ENCODE measurements around the gene MAN2A1.

MAN2A1 gene

GRCh38 chr5:109862301-109862700 lies 172.6 kb downstream of the MAN2A1 start:
- H3K4me3 ChIP-seq (ENCODE audit: control insufficient read depth, low read depth, low read length), result no peak overlapping the region
- no peak for DNase-seq (ENCODE audit: low read depth)
- no peak for TF ChIP-seq CTCF (conservative IDR thresholded peaks at IDR 0.05; ENCODE audit: control insufficient read depth, insufficient read depth, low read depth, low read length)

- no peak overlapping the region for H3K4me3 ChIP-seq (ENCODE audit: control insufficient read depth, low read depth, low read length)
- DNase-seq (ENCODE audit: low read depth), result peak; percentile 80
- TF ChIP-seq CTCF (conservative IDR thresholded peaks at IDR 0.05; ENCODE audit: control insufficient read depth, insufficient read depth, low read depth, low read length), result no peak
Observed at GRCh38 chr5:109863752-109864151, 174.0 kb downstream of the MAN2A1 start.

- no peak for TF ChIP-seq CTCF (conservative IDR thresholded peaks at IDR 0.05; ENCODE audit: control insufficient read depth, insufficient read depth, low read depth, low read length)
- H3K4me3 ChIP-seq (ENCODE audit: control insufficient read depth, low read depth, low read length), result no peak overlapping the region
- DNase-seq (ENCODE audit: low read depth), result peak; percentile 99
Observed at GRCh38 chr5:109865637-109866036, 175.9 kb downstream of the MAN2A1 start.

GRCh38 chr5:109866051-109866450 lies 176.3 kb downstream of the MAN2A1 start:
- peak; percentile 86 for DNase-seq (ENCODE audit: low read depth)
- H3K4me3 ChIP-seq (ENCODE audit: control insufficient read depth, low read depth, low read length), result no peak overlapping the region
- no peak for TF ChIP-seq CTCF (conservative IDR thresholded peaks at IDR 0.05; ENCODE audit: control insufficient read depth, insufficient read depth, low read depth, low read length)

GRCh38 chr5:109868737-109869136 lies 179.0 kb downstream of the MAN2A1 start:
- no peak overlapping the region for H3K4me3 ChIP-seq (ENCODE audit: control insufficient read depth, low read depth, low read length)
- DNase-seq (ENCODE audit: low read depth), result peak; percentile 85
- no peak for TF ChIP-seq CTCF (conservative IDR thresholded peaks at IDR 0.05; ENCODE audit: control insufficient read depth, insufficient read depth, low read depth, low read length)

- no peak for DNase-seq (ENCODE audit: low read depth)
- H3K4me3 ChIP-seq (ENCODE audit: control insufficient read depth, low read depth, low read length), result no peak overlapping the region
- TF ChIP-seq CTCF (conservative IDR thresholded peaks at IDR 0.05; ENCODE audit: control insufficient read depth, insufficient read depth, low read depth, low read length), result no peak
Observed at GRCh38 chr5:109873687-109874086, 184.0 kb downstream of the MAN2A1 start.

GRCh38 chr5:109874108-109874507 lies 184.4 kb downstream of the MAN2A1 start:
- DNase-seq (ENCODE audit: low read depth), result no peak
- no peak for TF ChIP-seq CTCF (conservative IDR thresholded peaks at IDR 0.05; ENCODE audit: control insufficient read depth, insufficient read depth, low read depth, low read length)
- H3K4me3 ChIP-seq (ENCODE audit: control insufficient read depth, low read depth, low read length), result no peak overlapping the region
